GM21423 (cell line): ENCODE data around the gene IL2RG.

Experiments used
- ATAC-seq: cut with Tn5 transposase; IDR thresholded peaks from one replicate; pipeline ENCODE4 v1.9.1; 2021; ENCODE audit warnings: mild to moderate bottlenecking, moderate library complexity; ENCODE audit not compliant: unreplicated experiment

The IL2RG gene

DNA sequence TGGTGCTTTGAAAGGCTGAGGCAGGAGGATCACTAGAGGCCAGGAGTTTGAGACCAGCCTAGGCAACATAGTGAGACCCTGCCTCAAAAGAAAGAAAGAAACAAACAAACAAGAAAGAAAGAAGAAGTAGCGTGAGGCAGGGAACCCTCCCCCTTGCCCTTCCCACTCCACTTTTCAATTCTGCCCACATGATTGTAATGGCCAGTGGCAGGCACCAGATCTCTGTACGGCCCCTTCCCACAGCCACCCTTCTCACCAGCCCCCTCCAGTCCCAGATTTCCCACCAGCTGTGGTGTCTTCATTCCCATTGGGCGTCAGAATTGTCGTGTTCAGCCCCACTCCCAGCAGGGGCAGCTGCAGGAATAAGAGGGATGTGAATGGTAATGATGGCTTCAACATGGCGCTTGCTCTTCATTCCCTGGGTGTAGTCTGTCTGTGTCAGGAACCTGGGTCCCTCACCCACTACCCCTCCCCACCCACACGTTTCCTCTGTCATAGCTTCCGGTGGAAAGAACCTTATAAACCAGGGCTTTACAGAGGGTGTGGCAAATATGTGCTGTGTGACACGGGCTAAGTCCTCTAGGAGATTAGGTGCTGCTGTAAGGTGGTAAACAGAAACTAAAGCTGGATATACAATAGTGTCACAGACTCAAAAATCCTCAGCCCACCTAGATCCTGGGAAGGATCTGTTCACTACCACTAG, at the start of gene IL2RG:
Gene IL2RG (minus strand): TSS at position 437 of the 703 bp plus-strand sequence. CDS start 38 bp downstream, at position 399.
- ATAC-seq, result peak; percentile 92

DNA sequence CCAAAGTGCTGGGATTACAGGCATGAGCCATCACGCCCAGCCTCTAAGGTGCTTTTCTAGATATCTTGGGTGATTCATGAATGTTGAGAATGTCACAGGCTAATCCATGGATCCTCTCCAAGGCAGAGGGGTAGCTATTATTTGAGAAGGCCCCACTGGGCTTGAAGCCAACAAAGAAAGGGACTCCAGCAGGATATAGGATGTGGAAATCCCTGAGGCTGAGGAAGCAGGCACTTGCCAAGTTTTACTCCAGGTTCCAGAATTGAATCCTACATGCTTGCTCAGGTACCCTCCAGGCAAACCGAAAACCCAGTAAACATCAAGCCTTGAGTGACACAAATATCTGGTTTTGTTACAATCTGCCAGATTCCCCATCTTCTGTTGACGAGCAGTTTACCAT, 49.1 kb upstream of the IL2RG start:
- no peak for ATAC-seq

DNA sequence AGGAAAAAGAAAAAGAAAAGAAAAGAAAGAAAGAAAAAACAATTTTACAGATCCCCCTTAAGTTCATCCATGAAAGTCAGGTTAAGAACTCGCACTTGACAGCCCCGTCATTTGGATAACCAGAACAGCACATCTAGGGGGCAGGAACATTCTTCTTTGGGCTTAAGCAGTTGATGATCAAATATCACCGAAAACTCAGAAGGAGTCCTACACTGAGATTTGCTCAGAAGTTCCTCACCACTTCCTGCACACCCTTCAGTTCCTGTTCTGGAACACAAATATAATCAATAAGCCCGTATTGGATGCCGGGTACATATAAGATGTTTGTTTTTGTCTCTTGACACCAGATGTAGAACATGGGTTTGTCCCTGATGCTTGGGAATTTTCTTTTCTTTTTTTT, 48.0 kb upstream of the IL2RG start:
- no peak for ATAC-seq

DNA sequence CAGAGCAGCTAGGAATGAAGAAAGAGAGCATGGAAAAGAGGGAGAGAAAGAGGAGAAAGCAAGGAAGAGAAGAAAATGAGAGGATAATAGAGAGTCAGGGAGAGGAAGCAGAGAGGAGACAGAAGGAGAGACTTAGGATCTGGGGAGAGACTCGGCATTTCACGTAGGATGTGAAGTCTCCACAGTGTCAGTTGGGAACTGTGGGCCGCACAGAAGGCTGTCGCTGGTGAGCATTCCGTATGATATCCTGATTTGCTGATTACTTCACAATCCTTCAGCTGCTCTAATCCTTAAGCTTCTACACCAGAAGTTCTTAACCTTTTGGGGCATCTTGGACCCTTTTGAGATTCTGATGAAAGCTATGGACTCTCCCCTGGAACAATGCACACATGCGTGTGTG, 47.2 kb upstream of the IL2RG start:
- no peak for ATAC-seq

DNA sequence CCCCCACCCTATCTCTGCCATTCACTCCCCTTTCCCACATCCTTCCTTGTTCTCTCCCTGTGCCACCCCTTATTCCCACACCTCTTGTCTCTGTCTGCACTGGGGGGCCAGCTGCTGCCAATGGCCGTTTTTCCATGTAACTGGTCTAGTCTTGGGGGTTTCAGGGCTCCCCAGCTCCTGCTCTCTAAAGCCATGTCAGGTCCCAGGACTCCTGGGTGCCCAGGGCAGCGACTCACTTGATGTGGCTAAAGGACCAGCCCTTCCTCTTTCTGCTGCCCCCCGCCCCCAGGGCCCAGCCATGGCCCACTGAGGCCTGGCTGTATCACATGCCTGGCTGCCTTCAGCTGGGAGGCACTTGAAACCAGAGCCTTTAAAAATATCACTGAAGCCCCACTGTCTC, 43.3 kb upstream of the IL2RG start:
- ATAC-seq, result no peak

DNA sequence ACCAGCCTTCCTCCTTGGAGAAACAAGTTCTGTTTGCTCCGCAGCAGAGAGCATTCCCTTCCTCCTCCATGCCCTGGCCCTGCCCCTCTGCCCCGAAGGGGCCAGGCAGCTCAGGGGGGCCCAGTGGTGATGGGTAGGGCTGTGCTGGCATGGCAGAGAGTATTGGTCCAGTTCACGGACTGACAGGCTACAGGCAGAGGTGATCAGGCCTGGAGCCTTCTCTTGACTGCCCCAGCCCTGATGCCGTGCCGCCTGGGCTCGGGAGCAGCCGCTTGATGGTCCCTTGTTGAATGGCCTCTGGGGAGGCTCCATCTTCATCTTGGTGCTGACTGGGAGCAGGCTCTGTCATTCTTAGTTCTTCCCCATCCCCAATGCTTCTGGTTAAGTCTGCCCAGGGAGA, 42.8 kb upstream of the IL2RG start:
- ATAC-seq, result no peak

DNA sequence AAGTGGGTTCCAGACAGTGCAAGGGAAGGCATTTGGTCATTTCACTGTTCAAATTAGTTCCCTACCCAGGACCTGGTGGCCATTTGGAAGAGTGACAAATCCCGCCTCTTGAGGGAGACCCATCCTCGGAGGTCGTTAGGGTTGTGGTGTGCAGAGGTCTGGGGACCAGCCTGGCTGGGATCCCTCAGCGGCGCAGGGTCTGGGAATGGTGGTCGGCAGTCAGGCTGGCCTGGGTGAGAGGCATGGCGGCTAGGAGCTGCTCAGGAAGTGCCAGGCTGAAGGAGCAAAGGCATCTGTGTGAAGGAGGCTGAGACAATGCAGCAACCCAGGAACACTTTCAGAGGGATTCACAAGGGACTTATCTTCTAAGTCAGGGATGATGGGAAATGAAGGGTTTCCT, 40.0 kb upstream of the IL2RG start:
- ATAC-seq, result no peak

DNA sequence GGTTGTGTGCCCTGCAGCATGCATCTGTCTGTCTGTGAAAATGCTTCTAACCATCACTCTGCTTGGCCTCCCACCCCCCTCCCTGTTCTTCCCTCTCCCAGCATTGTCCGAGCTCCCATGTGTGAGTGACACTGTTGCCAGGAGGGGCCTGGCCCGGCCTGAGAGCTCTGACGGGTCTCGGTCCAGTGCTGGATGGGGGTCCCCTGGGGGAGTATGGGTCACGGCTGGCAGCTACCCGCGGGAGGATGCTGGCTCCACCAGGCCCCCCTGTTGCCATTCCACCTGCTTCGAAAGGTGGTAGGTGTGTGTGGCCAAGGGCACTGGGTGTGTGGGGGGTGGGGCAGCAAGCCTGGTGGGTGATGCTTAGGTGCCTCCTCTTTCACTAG, 36.9 kb upstream of the IL2RG start:
- ATAC-seq, result no peak

DNA sequence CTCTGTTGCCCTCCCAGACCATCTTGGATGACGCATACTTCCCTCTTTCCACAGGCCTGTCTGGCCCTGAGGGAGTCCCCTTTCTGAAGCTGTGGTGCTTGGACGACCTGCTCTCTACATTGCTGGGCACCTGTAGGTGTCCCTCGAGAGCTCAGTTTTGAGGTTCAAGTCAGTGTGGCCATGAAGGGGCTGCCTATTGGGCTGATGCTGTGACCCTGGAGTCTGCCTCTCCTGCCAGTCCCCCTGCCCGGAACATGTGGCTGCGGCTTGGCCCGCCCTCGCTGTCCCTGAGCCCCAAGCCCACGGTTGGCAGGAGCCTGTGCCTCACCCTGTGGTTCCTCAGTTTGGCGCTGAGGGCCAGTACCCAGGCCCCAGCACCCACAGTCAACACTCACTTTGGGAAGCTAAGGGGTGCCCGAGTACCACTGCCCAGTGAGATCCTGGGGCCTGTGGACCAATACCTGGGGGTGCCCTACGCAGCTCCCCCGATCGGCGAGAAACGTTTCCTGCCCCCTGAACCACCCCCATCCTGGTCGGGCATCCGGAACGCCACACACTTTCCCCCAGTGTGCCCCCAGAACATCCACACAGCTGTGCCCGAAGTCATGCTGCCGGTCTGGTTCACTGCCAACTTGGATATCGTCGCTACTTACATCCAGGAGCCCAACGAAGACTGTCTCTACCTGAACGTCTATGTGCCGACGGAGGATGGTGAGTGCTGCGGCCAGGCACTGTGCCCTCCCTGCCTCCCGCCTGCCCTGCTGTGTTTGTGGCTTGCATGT, 36.3 kb upstream of the IL2RG start:
- no peak for ATAC-seq

DNA sequence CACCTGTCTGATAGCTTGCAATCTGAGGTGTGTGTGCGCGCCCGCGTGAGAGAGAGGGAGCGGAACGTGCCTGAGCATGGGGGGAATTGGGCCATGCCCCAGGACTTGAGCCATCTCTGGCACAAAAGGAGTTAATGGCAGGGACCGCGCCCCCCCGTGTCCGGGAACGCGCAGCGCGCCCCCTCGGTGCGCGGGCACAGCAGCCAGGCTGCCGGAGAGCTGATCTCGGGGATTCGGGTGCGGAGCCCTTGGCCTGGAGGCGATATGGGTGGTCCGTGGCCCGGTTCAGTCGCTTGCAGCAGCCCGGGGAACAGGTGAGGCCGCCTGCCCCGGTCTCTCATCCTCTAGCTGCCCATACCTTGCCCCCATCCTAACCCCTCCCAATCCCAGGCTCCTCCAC, 33.3 kb upstream of the IL2RG start, which contains the start of gene NLGN3:
Gene NLGN3 (plus strand): TSS at position 191 of the 400 bp plus-strand sequence. CDS start 2,909 bp downstream, outside the sequence.
- ATAC-seq, result no peak

DNA sequence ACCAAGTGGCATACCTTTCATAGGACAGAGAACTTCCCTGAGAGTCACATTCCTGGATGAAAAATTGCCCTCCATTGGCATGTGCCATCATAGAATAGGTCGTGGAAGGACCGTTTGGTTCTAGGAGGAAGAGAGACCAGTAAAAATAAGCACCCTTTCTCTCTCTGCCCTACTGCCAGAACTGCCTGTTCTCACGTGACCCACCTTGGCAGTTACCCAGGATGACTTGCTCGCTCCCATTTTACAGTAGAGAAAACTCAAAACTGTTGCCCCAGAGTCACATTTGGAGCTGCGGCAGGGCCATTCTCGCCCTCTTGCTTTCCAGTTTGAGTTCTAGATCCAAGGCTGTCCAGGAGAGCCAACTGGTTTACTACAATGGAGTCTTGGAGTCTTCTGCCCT, 32.1 kb upstream of the IL2RG start:
- ATAC-seq, result no peak

DNA sequence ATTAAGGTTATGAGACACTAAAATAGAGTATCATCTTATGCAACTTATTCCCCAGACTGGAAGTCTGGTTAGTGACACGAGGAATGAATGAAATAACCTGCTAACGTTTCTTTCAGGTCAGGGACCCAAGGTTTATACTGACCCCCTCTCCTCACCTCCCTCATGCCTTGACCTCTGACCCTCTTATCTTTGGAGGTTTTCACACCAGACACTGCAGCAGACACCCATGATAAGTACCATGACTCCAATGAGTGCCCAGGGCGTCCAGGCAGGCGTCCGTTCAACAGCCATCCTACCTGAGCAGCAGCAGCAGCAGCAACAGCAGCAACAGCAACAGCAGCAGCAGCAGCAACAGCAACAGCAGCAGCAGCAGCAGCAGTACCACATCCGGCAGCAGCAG, 29.1 kb upstream of the IL2RG start:
- ATAC-seq, result no peak

DNA sequence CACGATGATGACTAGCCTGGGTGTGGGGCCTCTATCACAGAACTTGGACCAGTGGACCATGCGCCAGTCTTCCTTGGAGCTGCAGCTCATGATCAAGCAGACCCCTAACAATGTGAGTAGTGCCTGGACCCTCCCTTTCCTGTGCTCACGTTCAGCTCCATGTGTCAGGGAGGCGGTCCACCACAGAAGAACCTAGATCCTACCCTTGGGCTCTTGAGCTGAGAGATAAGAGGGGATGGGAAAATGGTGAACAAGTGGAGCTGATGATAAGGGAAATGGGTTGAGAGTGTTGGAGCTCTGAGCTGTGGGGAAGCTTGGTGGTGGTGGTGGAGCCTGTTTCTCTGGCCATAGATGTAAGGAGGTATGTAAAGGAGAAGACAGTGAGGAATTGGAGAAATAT, 20.1 kb upstream of the IL2RG start:
- no peak for ATAC-seq

DNA sequence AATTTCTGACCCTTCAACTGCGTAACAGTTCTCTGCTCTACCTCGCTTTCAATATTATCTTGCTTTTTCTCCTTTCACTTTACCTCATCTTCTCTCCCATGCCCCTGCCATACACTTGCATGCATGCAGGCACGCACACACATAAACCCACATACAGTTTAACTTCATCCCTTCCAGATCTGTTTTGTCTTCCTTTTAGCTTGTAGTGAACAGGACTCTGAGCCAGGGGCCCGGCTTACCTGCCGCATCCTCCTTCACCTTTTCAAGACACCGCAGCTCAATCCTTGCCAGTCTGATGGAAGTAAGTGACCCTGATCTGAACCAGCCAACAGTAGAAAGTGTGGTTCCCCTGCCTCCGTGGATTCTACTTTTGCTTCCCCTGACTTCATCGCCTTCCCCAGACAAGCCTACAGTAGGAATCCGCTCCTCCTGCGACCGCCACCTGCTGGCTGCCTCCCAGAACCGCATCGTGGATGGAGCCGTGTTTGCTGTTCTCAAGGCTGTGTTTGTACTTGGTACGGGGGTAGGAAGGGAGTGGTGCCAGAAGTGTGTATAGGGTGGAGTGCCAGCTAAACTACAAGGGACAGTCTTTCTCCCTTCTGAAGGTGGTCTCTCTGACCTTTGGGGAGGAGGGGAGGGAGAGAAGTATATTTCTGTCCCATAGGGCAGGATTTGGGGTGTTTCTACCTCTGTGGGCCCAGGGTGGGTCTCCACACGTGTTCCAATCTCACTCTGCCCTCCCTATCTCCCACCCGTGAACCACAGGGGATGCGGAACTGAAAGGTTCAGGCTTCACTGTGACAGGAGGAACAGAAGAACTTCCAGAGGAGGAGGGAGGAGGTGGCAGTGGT, 17.8 kb upstream of the IL2RG start:
- peak; percentile 51 for ATAC-seq

DNA sequence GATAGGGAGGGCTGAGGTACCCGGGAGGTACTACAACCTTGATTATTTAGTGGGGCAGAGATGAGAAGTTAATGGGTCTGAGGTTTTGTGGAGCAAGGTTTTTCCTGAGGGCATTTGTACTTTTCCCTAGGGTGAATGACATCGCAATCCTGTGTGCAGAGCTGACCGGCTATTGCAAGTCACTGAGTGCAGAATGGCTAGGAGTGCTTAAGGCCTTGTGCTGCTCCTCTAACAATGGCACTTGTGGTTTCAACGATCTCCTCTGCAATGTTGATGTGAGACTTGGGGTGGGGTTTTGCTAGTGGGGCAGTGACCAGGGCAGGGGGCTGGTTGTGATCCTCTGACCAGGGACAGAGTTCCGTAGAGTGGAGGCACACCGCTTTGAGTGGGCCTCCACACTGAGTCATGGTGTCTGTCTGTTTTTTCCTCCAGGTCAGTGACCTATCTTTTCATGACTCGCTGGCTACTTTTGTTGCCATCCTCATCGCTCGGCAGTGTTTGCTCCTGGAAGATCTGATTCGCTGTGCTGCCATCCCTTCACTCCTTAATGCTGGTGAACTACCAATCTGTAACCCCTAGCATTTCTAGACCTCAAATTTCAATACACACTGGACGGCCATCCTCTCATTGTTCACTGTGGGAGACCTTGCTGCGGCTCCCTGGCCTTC, 16.9 kb upstream of the IL2RG start:
- no peak for ATAC-seq

DNA sequence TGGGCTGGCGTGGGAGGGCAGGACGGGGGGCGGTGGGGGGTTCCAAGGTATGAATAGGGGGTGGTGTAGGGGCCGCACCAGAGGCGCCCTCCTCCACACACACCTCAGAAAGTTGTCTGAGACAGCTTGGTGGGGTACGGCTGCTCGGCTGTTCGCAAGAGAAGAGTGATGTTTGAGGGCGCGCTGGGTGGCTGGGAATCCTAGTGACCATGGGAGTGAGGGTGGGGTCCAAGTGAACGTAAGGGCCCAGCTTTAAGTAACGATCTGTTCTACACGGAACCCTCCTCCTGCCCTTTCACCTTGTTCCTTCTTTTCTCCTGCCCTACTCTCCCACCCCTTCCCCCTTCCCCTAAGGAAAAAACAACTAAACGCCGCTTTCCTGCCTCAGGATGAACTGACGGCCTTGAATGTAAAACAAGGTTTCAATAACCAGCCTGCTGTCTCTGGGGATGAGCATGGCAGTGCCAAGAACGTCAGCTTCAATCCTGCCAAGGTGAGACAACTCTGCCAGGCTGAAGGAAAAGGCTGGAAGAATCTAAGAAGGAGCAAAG, 7.7 kb upstream of the IL2RG start:
- no peak for ATAC-seq

DNA sequence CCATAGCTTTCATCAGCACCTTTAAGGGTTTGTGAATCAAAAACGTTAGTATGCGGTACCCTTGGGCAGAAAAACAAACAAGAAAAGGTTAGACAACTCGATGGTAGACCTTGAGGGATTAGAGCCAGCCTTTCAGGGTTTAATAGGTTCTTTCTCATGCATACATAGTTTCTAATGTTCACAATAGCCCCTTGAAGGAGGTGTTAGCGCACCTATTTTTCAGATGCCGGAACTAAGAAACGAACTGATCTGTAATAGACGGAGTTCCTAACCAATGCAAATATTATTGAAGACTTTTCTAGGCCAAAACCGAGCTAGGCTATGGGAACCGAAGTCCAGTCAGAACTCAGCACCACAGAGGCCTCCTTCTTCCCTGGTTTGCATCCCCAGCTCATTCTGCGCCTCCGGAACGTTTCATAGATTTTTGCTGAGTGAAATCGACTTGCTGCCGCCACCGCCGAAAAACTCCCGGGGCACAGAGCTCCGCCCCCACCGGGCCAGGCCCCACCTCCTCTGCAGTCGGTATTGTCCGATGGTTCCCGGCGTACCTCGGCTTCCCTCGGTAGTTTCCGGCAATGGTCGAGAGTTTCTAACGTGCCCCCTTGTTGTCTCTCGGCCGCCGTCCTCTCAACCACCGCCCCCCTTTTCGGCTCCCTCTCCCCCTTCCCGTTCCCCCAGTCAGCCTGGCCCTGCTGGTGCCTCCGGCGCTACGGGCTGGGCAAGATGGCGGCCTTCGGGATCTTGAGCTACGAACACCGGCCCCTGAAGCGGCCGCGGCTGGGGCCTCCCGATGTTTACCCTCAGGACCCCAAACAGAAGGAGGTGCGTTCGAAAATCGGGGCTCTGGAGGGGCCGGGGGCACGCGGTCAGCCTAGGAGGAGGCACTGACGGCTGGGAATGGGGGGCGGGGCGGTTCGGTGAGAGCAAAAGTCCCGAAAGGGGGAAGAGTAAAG, 6.9 kb upstream of the IL2RG start, which contains the start of gene MED12:
Gene MED12 (plus strand): TSS at position 565 of the 953 bp plus-strand sequence. CDS start 159 bp downstream, at position 724.
- ATAC-seq, result peak; percentile 95

DNA sequence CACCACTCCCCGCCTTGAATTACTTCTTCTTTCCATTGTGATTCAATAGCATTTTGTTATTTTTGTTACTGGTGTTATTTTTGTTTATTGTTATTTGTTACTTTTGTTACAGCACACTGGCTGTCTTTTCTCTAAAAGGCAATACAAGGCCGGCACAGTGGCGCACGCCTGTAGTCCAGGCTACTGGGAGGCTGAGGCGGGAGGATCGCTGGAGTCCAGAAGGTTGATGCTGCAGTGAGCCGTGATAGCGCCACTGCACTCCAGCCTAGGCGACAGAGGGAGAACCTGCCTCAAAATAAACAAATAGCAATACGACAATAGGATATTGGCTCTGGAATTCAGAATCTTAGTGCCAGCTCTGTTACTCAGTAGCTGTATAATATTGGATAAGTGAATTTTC, 6.0 kb upstream of the IL2RG start:
- ATAC-seq, result no peak

DNA sequence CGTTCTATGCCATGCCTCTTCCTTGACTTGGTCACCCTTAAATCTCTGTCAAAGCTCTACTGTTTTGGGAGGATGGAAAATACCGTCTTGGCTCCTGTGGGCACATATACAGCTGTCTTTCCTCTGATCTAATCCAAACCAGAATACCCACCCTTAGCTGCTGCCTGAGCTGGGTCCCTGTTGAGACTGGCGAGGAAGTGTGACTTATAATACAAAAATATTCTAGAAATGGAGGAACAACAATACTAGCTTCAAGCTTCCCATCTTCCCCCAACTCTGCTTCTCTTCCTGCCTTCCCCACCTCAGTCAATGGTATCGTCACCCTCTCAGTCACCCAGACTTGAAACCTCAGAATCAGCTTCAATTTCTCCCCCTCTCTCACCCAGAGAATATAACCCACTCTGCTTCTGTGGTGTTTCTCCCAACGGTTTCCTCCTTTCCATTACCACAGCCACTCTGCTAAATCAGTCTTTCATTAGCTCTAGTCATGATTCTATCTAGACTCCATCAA, 599 bp upstream of the IL2RG start:
- peak; percentile 18 for ATAC-seq
